Measurements from ENCODE around the gene STK11.

Gene STK11

DNA sequence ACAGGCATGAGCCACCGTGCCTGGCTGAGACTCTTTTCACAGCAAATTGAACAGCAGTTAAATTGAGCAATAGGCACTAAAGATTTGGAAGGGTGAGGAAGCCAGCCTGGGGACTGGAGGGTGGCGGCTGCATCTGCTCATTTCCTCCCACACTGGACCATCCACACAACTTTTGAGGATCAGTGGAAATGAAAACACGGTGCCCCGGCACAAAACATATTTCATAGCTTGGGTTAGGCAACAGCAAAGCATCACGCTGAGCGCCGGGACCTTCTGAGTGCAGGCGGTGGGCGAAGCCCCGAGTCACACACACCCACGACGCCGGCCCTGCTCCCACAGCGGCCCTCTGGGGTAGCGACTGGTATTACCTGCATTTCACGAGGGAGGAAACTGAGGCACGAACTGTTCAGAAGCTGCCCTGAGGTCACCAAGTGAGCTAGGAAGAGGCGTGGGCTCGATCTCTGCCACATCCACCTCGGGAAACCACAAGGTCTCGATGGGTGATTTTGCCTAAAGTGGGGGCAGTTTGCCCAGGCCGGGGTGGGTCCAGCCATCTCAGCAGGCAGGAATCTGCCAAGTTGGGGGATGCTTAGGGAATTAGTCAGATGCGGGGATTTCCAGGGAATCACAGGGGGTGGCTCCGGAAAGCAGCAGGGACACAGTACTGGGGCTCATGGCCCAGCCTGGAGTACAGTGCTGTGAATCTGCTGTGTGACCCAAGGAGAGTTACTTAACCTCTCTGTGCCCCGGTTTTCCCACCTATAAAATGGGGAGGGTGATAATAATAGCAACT, 28.1 kb upstream of the STK11 start:
- TF ChIP-seq, protein P1, sequence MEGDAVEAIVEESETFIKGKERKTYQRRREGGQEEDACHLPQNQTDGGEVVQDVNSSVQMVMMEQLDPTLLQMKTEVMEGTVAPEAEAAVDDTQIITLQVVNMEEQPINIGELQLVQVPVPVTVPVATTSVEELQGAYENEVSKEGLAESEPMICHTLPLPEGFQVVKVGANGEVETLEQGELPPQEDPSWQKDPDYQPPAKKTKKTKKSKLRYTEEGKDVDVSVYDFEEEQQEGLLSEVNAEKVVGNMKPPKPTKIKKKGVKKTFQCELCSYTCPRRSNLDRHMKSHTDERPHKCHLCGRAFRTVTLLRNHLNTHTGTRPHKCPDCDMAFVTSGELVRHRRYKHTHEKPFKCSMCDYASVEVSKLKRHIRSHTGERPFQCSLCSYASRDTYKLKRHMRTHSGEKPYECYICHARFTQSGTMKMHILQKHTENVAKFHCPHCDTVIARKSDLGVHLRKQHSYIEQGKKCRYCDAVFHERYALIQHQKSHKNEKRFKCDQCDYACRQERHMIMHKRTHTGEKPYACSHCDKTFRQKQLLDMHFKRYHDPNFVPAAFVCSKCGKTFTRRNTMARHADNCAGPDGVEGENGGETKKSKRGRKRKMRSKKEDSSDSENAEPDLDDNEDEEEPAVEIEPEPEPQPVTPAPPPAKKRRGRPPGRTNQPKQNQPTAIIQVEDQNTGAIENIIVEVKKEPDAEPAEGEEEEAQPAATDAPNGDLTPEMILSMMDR (IDR thresholded peaks at IDR 0.05; ENCODE audit: low read depth, low read length, missing control alignments) = no peak
- no peak for DNase-seq (ENCODE audit: low read depth)
- H3K4me3 ChIP-seq (ENCODE audit: low read depth, low read length) = no peak overlapping the region

- TF ChIP-seq, protein P1 (IDR thresholded peaks at IDR 0.05; ENCODE audit: low read depth, low read length, missing control alignments) = no peak
- H3K4me3 ChIP-seq (ENCODE audit: low read depth, low read length) = no peak overlapping the region
- DNase-seq (ENCODE audit: low read depth) = no peak
Measured at GRCh38 chr19:1181606-1182005, 24.0 kb upstream of the STK11 start.

- H3K4me3 ChIP-seq (ENCODE audit: low read depth, low read length) = no peak overlapping the region
- TF ChIP-seq, protein P1 (IDR thresholded peaks at IDR 0.05; ENCODE audit: low read depth, low read length, missing control alignments) = no peak
- no peak for DNase-seq (ENCODE audit: low read depth)
Measured at GRCh38 chr19:1182068-1182467, 23.5 kb upstream of the STK11 start.

- DNase-seq (ENCODE audit: low read depth) = no peak
- no peak overlapping the region for H3K4me3 ChIP-seq (ENCODE audit: low read depth, low read length)
- TF ChIP-seq, protein P1 (IDR thresholded peaks at IDR 0.05; ENCODE audit: low read depth, low read length, missing control alignments) = no peak
Measured at GRCh38 chr19:1182727-1183126, 22.9 kb upstream of the STK11 start.

GRCh38 chr19:1183543-1184172, 21.9 kb upstream of the STK11 start:
- TF ChIP-seq, protein P1 (IDR thresholded peaks at IDR 0.05; ENCODE audit: low read depth, low read length, missing control alignments) = no peak
- H3K4me3 ChIP-seq (ENCODE audit: low read depth, low read length) = no peak overlapping the region
- DNase-seq (ENCODE audit: low read depth) = no peak

- DNase-seq (ENCODE audit: low read depth) = no peak
Measured at GRCh38 chr19:1189419-1189818, 16.2 kb upstream of the STK11 start.

More at GRCh38 chr19:1189419-1189818, 16.2 kb upstream of the STK11 start:
- H3K4me3 ChIP-seq (ENCODE audit: low read depth, low read length) = no peak overlapping the region
- TF ChIP-seq, protein P1 (IDR thresholded peaks at IDR 0.05; ENCODE audit: low read depth, low read length, missing control alignments) = no peak

Measured in GM12864 (cell line).